ENCODE data around the gene EDC3. TPM values are rescaled to one million over a fixed set of nuclear protein-coding genes. Genes with fewer than 3 reads are reported as not detected.

The EDC3 gene
- polyA plus RNA-seq, 1 donor from 2014 or later: 12.9 TPM

GRCh38 chr15:74692327-74692726 lies 3.5 kb downstream of the EDC3 start:
- Histone ChIP-seq H3F3A (ENCODE audit: insufficient read depth, low read length, poor library complexity, severe bottlenecking) (no peaks in the 10 kb centered on the region), H3K9ac (ENCODE audit: low read length) (no peak overlapping the region)

DNA sequence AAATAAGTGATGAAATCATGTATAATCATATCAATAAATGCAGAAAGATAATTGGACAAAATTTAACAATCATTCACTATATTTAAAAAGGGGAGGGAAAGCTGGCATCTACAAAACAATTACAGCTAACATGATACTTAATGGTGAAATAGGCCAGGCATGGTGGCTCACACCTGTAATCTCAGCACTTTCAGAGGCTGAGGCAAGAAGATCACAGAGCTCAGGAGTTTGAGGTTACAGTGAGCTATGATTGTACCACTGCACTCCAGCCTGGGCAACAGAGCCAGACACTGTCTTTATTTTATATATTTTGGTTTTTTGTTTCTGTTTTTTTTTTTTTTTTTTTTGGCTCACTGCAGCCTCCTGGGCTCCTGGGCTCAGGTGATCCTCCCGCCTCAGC lies 12.1 kb downstream of the EDC3 start:
- no peak overlapping the region for H2AFZ ChIP-seq (ENCODE audit: low read depth, low read length)
- H3K27me3 ChIP-seq (ENCODE audit: insufficient read depth, low read depth, low read length): no peaks in the 10 kb centered on the region
- H4K20me1 ChIP-seq (ENCODE audit: insufficient read depth): no peaks in the 10 kb centered on the region
- no peak overlapping the region for H3K27ac ChIP-seq (ENCODE audit: low read length)
- no peak overlapping the region for H3K9ac ChIP-seq (ENCODE audit: low read length)
- no peaks in the 10 kb centered on the region for H3K9me3 ChIP-seq (ENCODE audit: low read length)
- H3F3A ChIP-seq (ENCODE audit: insufficient read depth, low read length, poor library complexity, severe bottlenecking): no peaks in the 10 kb centered on the region
- TF ChIP-seq TAF1 (IDR thresholded peaks at IDR 0.05; ENCODE audit: low read depth) (no peak), EP300 (conservative IDR thresholded peaks at IDR 0.05; ENCODE audit: poor library complexity, severe bottlenecking) (no peak), MXI1 (conservative IDR thresholded peaks at IDR 0.05; ENCODE audit: poor library complexity, severe bottlenecking) (no peak), POLR2AphosphoS5 (IDR thresholded peaks at IDR 0.05) (no peak), SMC3 (conservative IDR thresholded peaks at IDR 0.05; ENCODE audit: poor library complexity) (no peak), RAD21 (conservative IDR thresholded peaks at IDR 0.05) (no peak), EZH2 (IDR thresholded peaks at IDR 0.05; ENCODE audit: borderline replicate concordance, insufficient read depth, low read length, poor library complexity, severe bottlenecking) (no peak)
- TF ChIP-seq, protein P1, sequence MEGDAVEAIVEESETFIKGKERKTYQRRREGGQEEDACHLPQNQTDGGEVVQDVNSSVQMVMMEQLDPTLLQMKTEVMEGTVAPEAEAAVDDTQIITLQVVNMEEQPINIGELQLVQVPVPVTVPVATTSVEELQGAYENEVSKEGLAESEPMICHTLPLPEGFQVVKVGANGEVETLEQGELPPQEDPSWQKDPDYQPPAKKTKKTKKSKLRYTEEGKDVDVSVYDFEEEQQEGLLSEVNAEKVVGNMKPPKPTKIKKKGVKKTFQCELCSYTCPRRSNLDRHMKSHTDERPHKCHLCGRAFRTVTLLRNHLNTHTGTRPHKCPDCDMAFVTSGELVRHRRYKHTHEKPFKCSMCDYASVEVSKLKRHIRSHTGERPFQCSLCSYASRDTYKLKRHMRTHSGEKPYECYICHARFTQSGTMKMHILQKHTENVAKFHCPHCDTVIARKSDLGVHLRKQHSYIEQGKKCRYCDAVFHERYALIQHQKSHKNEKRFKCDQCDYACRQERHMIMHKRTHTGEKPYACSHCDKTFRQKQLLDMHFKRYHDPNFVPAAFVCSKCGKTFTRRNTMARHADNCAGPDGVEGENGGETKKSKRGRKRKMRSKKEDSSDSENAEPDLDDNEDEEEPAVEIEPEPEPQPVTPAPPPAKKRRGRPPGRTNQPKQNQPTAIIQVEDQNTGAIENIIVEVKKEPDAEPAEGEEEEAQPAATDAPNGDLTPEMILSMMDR (IDR thresholded peaks at IDR 0.05; ENCODE audit: poor library complexity, severe bottlenecking): no peak
- TF ChIP-seq, protein P2, sequence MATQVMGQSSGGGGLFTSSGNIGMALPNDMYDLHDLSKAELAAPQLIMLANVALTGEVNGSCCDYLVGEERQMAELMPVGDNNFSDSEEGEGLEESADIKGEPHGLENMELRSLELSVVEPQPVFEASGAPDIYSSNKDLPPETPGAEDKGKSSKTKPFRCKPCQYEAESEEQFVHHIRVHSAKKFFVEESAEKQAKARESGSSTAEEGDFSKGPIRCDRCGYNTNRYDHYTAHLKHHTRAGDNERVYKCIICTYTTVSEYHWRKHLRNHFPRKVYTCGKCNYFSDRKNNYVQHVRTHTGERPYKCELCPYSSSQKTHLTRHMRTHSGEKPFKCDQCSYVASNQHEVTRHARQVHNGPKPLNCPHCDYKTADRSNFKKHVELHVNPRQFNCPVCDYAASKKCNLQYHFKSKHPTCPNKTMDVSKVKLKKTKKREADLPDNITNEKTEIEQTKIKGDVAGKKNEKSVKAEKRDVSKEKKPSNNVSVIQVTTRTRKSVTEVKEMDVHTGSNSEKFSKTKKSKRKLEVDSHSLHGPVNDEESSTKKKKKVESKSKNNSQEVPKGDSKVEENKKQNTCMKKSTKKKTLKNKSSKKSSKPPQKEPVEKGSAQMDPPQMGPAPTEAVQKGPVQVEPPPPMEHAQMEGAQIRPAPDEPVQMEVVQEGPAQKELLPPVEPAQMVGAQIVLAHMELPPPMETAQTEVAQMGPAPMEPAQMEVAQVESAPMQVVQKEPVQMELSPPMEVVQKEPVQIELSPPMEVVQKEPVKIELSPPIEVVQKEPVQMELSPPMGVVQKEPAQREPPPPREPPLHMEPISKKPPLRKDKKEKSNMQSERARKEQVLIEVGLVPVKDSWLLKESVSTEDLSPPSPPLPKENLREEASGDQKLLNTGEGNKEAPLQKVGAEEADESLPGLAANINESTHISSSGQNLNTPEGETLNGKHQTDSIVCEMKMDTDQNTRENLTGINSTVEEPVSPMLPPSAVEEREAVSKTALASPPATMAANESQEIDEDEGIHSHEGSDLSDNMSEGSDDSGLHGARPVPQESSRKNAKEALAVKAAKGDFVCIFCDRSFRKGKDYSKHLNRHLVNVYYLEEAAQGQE (IDR thresholded peaks at IDR 0.05; ENCODE audit: borderline replicate concordance): no peak
- peaks cover 11% of the 10 kb centered on the region for H3K79me2 ChIP-seq (replicated peaks; ENCODE audit: insufficient read depth, low read length)
- no peaks in the 10 kb centered on the region for H3K9me2 ChIP-seq (ENCODE audit: insufficient read depth, low read length)
- no peaks in the 10 kb centered on the region for H3K36me3 ChIP-seq (ENCODE audit: insufficient read depth, low read length)
- no peak overlapping the region for H3K4me3 ChIP-seq (ENCODE audit: low read length)
- no peak overlapping the region for H3K4me2 ChIP-seq (ENCODE audit: low read length)

More at GRCh38 chr15:74692327-74692726, 3.5 kb downstream of the EDC3 start:
- TF ChIP-seq EP300 (conservative IDR thresholded peaks at IDR 0.05; ENCODE audit: poor library complexity, severe bottlenecking): no peak
- no peak for TF ChIP-seq RAD21 (conservative IDR thresholded peaks at IDR 0.05)
- TF ChIP-seq MXI1 (conservative IDR thresholded peaks at IDR 0.05; ENCODE audit: poor library complexity, severe bottlenecking): no peak
- no peak for TF ChIP-seq TAF1 (IDR thresholded peaks at IDR 0.05; ENCODE audit: low read depth)
- TF ChIP-seq POLR2AphosphoS5 (IDR thresholded peaks at IDR 0.05): no peak
- TF ChIP-seq, protein P1 (IDR thresholded peaks at IDR 0.05; ENCODE audit: poor library complexity, severe bottlenecking): no peak
- TF ChIP-seq, protein P2 (IDR thresholded peaks at IDR 0.05; ENCODE audit: borderline replicate concordance): no peak
- no peak for TF ChIP-seq EZH2 (IDR thresholded peaks at IDR 0.05; ENCODE audit: borderline replicate concordance, insufficient read depth, low read length, poor library complexity, severe bottlenecking)
- no peak for TF ChIP-seq SMC3 (conservative IDR thresholded peaks at IDR 0.05; ENCODE audit: poor library complexity)
- no peak overlapping the region for H3K4me3 ChIP-seq (ENCODE audit: low read length)
- peaks cover 65% of the 10 kb centered on the region for H3K79me2 ChIP-seq (replicated peaks; ENCODE audit: insufficient read depth, low read length)
- no peaks in the 10 kb centered on the region for H3K36me3 ChIP-seq (ENCODE audit: insufficient read depth, low read length)
- H2AFZ ChIP-seq (ENCODE audit: low read depth, low read length): no peak overlapping the region
- no peaks in the 10 kb centered on the region for H4K20me1 ChIP-seq (ENCODE audit: insufficient read depth)
- no peaks in the 10 kb centered on the region for H3K9me3 ChIP-seq (ENCODE audit: low read length)
- H3K4me2 ChIP-seq (ENCODE audit: low read length): no peak overlapping the region
- no peaks in the 10 kb centered on the region for H3K27me3 ChIP-seq (ENCODE audit: insufficient read depth, low read depth, low read length)
- H3K27ac ChIP-seq (ENCODE audit: low read length): no peak overlapping the region
- no peaks in the 10 kb centered on the region for H3K9me2 ChIP-seq (ENCODE audit: insufficient read depth, low read length)

Data from neural cell (in vitro differentiated cells).